ENCODE results near the gene IL11RA. TPM values are rescaled to one million over a fixed set of nuclear protein-coding genes. Genes with fewer than 3 reads are reported as not detected.
A peak's percentile ranks its signal among the peaks of the same experiment; 100 is the strongest.

Gene IL11RA
- polyA plus RNA-seq (ENCODE audit: insufficient read length in 3 of 3): 10 to 100 TPM; 44.1 to 48.8 (median 47.6) TPM

GRCh38 chr9:34651876-34652601, at the start of gene IL11RA:
TSS of gene IL11RA (plus strand) at chr9:34652185. CDS start at chr9:34655218, 3,033 bp downstream.
- DNase-seq (ENCODE audit: low read depth in 3 of 3, low spot score in 2 of 3): no peak

- no peak for DNase-seq (ENCODE audit: low read depth in 3 of 3, low spot score in 2 of 3)
Observed at GRCh38 chr9:34603610-34604231, 48.3 kb upstream of the IL11RA start.

- no peak for DNase-seq (ENCODE audit: low read depth in 3 of 3, low spot score in 2 of 3)
Observed at GRCh38 chr9:34606190-34606589, 45.8 kb upstream of the IL11RA start.

- no peak for DNase-seq (ENCODE audit: low read depth in 3 of 3, low spot score in 2 of 3)
Observed at GRCh38 chr9:34606905-34607304, 45.1 kb upstream of the IL11RA start.

- no peak for DNase-seq (ENCODE audit: low read depth in 3 of 3, low spot score in 2 of 3)
Observed at GRCh38 chr9:34607331-34607730, 44.7 kb upstream of the IL11RA start.

- DNase-seq (ENCODE audit: low read depth in 3 of 3, low spot score in 2 of 3): no peak
Observed at GRCh38 chr9:34610434-34611206, 41.4 kb upstream of the IL11RA start.

- no peak for DNase-seq (ENCODE audit: low read depth in 3 of 3, low spot score in 2 of 3)
Observed at GRCh38 chr9:34611251-34611810, 40.7 kb upstream of the IL11RA start.

GRCh38 chr9:34611811-34612787, 39.9 kb upstream of the IL11RA start, which contains the start of gene RPP25L:
TSS of gene RPP25L (minus strand) at chr9:34612097. CDS start at chr9:34611296, 801 bp downstream.
- peak in 2 of 3 donors; percentile 72 to 75 for DNase-seq (ENCODE audit: low read depth in 3 of 3, low spot score in 2 of 3)

GRCh38 chr9:34612788-34613390, 39.1 kb upstream of the IL11RA start:
- no peak for DNase-seq (ENCODE audit: low read depth in 3 of 3, low spot score in 2 of 3)

GRCh38 chr9:34615132-34615531, 36.9 kb upstream of the IL11RA start:
- DNase-seq (ENCODE audit: low read depth in 3 of 3, low spot score in 2 of 3): no peak

GRCh38 chr9:34620061-34620994, 31.7 kb upstream of the IL11RA start, which contains the start of gene DCTN3:
TSS of gene DCTN3 (minus strand) at chr9:34620495. CDS start at chr9:34620464, 31 bp downstream.
- peak; percentile 87 to 90 (median 88) for DNase-seq (ENCODE audit: low read depth in 3 of 3, low spot score in 2 of 3)

- DNase-seq (ENCODE audit: low read depth in 3 of 3, low spot score in 2 of 3): no peak
Observed at GRCh38 chr9:34623374-34624235, 28.4 kb upstream of the IL11RA start.

GRCh38 chr9:34624475-34625185, 27.4 kb upstream of the IL11RA start:
- no peak for DNase-seq (ENCODE audit: low read depth in 3 of 3, low spot score in 2 of 3)

- no peak for DNase-seq (ENCODE audit: low read depth in 3 of 3, low spot score in 2 of 3)
Observed at GRCh38 chr9:34625186-34625486, 26.8 kb upstream of the IL11RA start.

GRCh38 chr9:34627716-34628655, 24.0 kb upstream of the IL11RA start:
- no peak for DNase-seq (ENCODE audit: low read depth in 3 of 3, low spot score in 2 of 3)

All from right renal cortex interstitium (tissue), 3 donors.